Loucy (cell line): ENCODE results near the gene DDO.

ENCODE experiments used
- EZH2phosphoT487 ChIP-seq: fragments of 200-600 bp; IDR thresholded peaks from 2 replicates; pipeline ENCODE4 v1.6.1; 2018; ENCODE audit warnings: antibody characterized with exemption, mild to moderate bottlenecking, moderate library complexity, borderline replicate concordance
- TF ChIP-seq, protein P1 (sequence below): fragments of 200-600 bp; sonication (generic); conservative IDR thresholded peaks from 2 replicates; pipeline ENCODE4 v1.5.1; 2014; ENCODE audit warnings: mild to moderate bottlenecking, antibody characterized with exemption, low read length

DNA sequence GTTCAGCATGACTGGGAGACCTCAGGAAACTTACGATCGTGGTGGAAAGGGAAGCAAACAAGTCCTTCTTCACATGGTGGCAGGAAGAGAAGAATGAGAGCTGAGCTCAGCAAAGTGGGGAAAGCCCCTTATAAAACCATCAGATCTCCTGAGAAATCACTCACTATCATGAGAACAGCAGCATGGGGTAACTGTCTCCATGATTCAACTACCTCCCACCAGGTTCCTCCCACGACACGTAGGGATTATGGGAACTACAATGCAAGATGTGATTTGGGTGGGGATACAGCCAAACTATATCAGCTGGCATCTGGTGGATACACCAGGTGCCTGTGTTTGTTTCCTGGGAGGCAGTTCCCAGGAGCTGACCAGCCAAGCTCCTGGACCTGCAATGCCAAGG, 4.9 kb downstream of the DDO start:
- TF ChIP-seq, protein P1, sequence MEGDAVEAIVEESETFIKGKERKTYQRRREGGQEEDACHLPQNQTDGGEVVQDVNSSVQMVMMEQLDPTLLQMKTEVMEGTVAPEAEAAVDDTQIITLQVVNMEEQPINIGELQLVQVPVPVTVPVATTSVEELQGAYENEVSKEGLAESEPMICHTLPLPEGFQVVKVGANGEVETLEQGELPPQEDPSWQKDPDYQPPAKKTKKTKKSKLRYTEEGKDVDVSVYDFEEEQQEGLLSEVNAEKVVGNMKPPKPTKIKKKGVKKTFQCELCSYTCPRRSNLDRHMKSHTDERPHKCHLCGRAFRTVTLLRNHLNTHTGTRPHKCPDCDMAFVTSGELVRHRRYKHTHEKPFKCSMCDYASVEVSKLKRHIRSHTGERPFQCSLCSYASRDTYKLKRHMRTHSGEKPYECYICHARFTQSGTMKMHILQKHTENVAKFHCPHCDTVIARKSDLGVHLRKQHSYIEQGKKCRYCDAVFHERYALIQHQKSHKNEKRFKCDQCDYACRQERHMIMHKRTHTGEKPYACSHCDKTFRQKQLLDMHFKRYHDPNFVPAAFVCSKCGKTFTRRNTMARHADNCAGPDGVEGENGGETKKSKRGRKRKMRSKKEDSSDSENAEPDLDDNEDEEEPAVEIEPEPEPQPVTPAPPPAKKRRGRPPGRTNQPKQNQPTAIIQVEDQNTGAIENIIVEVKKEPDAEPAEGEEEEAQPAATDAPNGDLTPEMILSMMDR = no peak
- no peak for TF ChIP-seq EZH2phosphoT487
